SK-N-SH treated with all-trans-retinoic acid at 6 μM for 48 hours (cell line): Measurements from ENCODE around the gene ATF6B.

Source experiments
- ATAC-seq: fragments of 200-7000 bp; cut with Tn5 transposase; 3 replicates; pipeline ENCODE4 v1.9.1; 2020; ENCODE audit warnings: mild to moderate bottlenecking, moderate library complexity
- ARNTL ChIP-seq: fragments of 450-650 bp; formaldehyde crosslinking; IDR thresholded peaks from 2 replicates; pipeline ENCODE4 v1.5.0; 2020; ENCODE audit warnings: low read depth, mild to moderate bottlenecking, moderate library complexity, borderline replicate concordance
- CREB5 ChIP-seq: fragments of 250-450 bp; sonication (Bioruptor Pico); IDR thresholded peaks from 2 replicates; pipeline ENCODE4 v1.5.1; 2020; ENCODE audit warnings: low read depth, mild to moderate bottlenecking, moderate library complexity
- CSRNP3 ChIP-seq: fragments of 250-450 bp; sonication (Bioruptor Pico); IDR thresholded peaks from 2 replicates; pipeline ENCODE4 v1.5.1; 2021; ENCODE audit warnings: mild to moderate bottlenecking, moderate library complexity
- ESRRG ChIP-seq: fragments of 250-450 bp; sonication (Bioruptor Pico); IDR thresholded peaks from 2 replicates; pipeline ENCODE4 v1.6.1; 2021; ENCODE audit warnings: mild to moderate bottlenecking
- GLIS3 ChIP-seq: fragments of 250-450 bp; sonication (Bioruptor Pico); IDR thresholded peaks from 2 replicates; pipeline ENCODE4 v1.5.0; 2020; ENCODE audit warnings: mild to moderate bottlenecking, moderate library complexity
- ISL1 ChIP-seq: fragments of 250-450 bp; sonication (Bioruptor Pico); IDR thresholded peaks from 2 replicates; pipeline ENCODE4 v2.1.2; 2022; ENCODE audit warnings: mild to moderate bottlenecking, moderate library complexity
- OSR1 ChIP-seq: fragments of 250-450 bp; sonication (Bioruptor Pico); IDR thresholded peaks from 2 replicates; pipeline ENCODE4 v1.8.0; 2022; ENCODE audit warnings: moderate library complexity, mild to moderate bottlenecking, inconsistent platforms
- PATZ1 ChIP-seq: fragments of 250-450 bp; sonication (Bioruptor Pico); IDR thresholded peaks from 2 replicates; pipeline ENCODE4 v1.8.0; 2020; ENCODE audit warnings: mild to moderate bottlenecking, moderate library complexity, borderline replicate concordance
- POU6F1 ChIP-seq: fragments of 250-450 bp; sonication (Bioruptor Pico); IDR thresholded peaks from 2 replicates; pipeline ENCODE4 v1.8.0; 2021; ENCODE audit warnings: low read depth, mild to moderate bottlenecking, moderate library complexity, borderline replicate concordance
- PPARA ChIP-seq: fragments of 250-450 bp; sonication (Bioruptor Pico); IDR thresholded peaks from 2 replicates; pipeline ENCODE4 v1.5.0; 2020; ENCODE audit warnings: mild to moderate bottlenecking, borderline replicate concordance
- RARB ChIP-seq: fragments of 250-450 bp; sonication (Bioruptor Pico); IDR thresholded peaks from 2 replicates; pipeline ENCODE4 v1.8.0; 2021; ENCODE audit warnings: mild to moderate bottlenecking, moderate library complexity
- SNAI2 ChIP-seq: fragments of 250-450 bp; sonication (Bioruptor Pico); IDR thresholded peaks from 2 replicates; pipeline ENCODE4 v1.5.0; 2020; ENCODE audit warnings: mild to moderate bottlenecking, moderate library complexity
- TCF4 ChIP-seq: fragments of 250-450 bp; sonication (Bioruptor Pico); IDR thresholded peaks from 2 replicates; pipeline ENCODE4 v1.8.0; 2021; ENCODE audit warnings: mild to moderate bottlenecking, moderate library complexity, borderline replicate concordance
- TOX ChIP-seq: fragments of 250-450 bp; sonication (Bioruptor Pico); IDR thresholded peaks from 2 replicates; pipeline ENCODE4 v1.8.0; 2021; ENCODE audit warnings: mild to moderate bottlenecking, moderate library complexity, borderline replicate concordance
- TSHZ2 ChIP-seq: fragments of 250-450 bp; sonication (Bioruptor Pico); IDR thresholded peaks from 2 replicates; pipeline ENCODE4 v1.5.0; 2020; ENCODE audit warnings: mild to moderate bottlenecking, moderate library complexity
- ZC3H10 ChIP-seq: fragments of 250-450 bp; sonication (Bioruptor Pico); IDR thresholded peaks from 2 replicates; pipeline ENCODE4 v1.5.1; 2021; ENCODE audit warnings: mild to moderate bottlenecking, moderate library complexity
- ZFP3 ChIP-seq: fragments of 250-450 bp; sonication (Bioruptor Pico); IDR thresholded peaks from 2 replicates; pipeline ENCODE4 v1.5.0; 2020; ENCODE audit warnings: mild to moderate bottlenecking, moderate library complexity
- ZFP30 ChIP-seq: fragments of 450-650 bp; formaldehyde crosslinking; IDR thresholded peaks from 2 replicates; pipeline ENCODE4 v1.5.0; 2022; ENCODE audit warnings: mild to moderate bottlenecking, moderate library complexity
- ZNF565 ChIP-seq: fragments of 450-650 bp; formaldehyde crosslinking; conservative IDR thresholded peaks from 2 replicates; pipeline ENCODE4 v1.5.0; 2020; ENCODE audit warnings: low read depth, mild to moderate bottlenecking, moderate library complexity
- ZNF70 ChIP-seq: fragments of 450-650 bp; formaldehyde crosslinking; IDR thresholded peaks from 2 replicates; pipeline ENCODE4 v1.5.0; 2020; ENCODE audit warnings: mild to moderate bottlenecking, moderate library complexity
- ZNF8 ChIP-seq: fragments of 450-650 bp; formaldehyde crosslinking; IDR thresholded peaks from 2 replicates; pipeline ENCODE4 v1.5.0; 2020; ENCODE audit warnings: mild to moderate bottlenecking, moderate library complexity

The ATF6B gene

GRCh38 chr6:32108727-32109113 is 19.3 kb downstream of the ATF6B start:
- ATAC-seq: peak; percentile 35; the same call in 2 of the 3 replicates
- TF ChIP-seq ZNF8 (CRISPR knock-in tag) (no peak), ARNTL (CRISPR knock-in tag) (no peak), ZFP30 (CRISPR knock-in tag) (no peak), TCF4 (no peak), ZNF70 (CRISPR knock-in tag) (no peak), TSHZ2 (no peak), CSRNP3 (CRISPR knock-in tag) (no peak), OSR1 (CRISPR knock-in tag) (no peak), ZC3H10 (CRISPR knock-in tag) (no peak), ZNF565 (CRISPR knock-in tag) (no peak), SNAI2 (CRISPR knock-in tag) (no peak), PPARA (CRISPR knock-in tag) (no peak), PATZ1 (CRISPR knock-in tag) (no peak), TOX (CRISPR knock-in tag) (no peak), ISL1 (CRISPR knock-in tag) (no peak), ESRRG (no peak)

- TF ChIP-seq RARB (no peak), POU6F1 (no peak), GLIS3 (CRISPR knock-in tag) (no peak), ARNTL (CRISPR knock-in tag) (no peak), ISL1 (CRISPR knock-in tag) (no peak), CREB5 (CRISPR knock-in tag) (no peak), ZFP3 (CRISPR knock-in tag) (no peak), TCF4 (no peak), ZNF8 (CRISPR knock-in tag) (no peak), ZC3H10 (CRISPR knock-in tag) (no peak)
- peak; percentile 80 for ATAC-seq
These were observed 19.9 kb downstream of the ATF6B start for GRCh38 chr6:32108094-32108627.

- ATAC-seq: no peak
- TF ChIP-seq ZFP3 (CRISPR knock-in tag) (no peak), ARNTL (CRISPR knock-in tag) (no peak), ZC3H10 (CRISPR knock-in tag) (no peak), TSHZ2 (no peak), GLIS3 (CRISPR knock-in tag) (no peak), ZNF8 (CRISPR knock-in tag) (no peak), ZNF70 (CRISPR knock-in tag) (no peak), TOX (CRISPR knock-in tag) (no peak), CREB5 (CRISPR knock-in tag) (no peak), CSRNP3 (CRISPR knock-in tag) (no peak), ISL1 (CRISPR knock-in tag) (no peak)
These were observed 20.6 kb downstream of the ATF6B start for GRCh38 chr6:32107406-32107805.
